Amniotic stem cell (primary cell): Measurements from ENCODE around the gene SMIM36.
"Not testable (repeated sequence)": the region's sequence is repeated elsewhere in the genome, so short reads cannot be mapped to it uniquely, and the experiment has no call there.

Source experiments
- DNase-seq: peaks from one replicate; lab custom pipeline; 2025; lab: John Stamatoyannopoulos, UW

Gene SMIM36

GRCh38 chr17:55454906-55455474 lies 56.3 kb downstream of the SMIM36 start:
- DNase-seq: no peak

DNA sequence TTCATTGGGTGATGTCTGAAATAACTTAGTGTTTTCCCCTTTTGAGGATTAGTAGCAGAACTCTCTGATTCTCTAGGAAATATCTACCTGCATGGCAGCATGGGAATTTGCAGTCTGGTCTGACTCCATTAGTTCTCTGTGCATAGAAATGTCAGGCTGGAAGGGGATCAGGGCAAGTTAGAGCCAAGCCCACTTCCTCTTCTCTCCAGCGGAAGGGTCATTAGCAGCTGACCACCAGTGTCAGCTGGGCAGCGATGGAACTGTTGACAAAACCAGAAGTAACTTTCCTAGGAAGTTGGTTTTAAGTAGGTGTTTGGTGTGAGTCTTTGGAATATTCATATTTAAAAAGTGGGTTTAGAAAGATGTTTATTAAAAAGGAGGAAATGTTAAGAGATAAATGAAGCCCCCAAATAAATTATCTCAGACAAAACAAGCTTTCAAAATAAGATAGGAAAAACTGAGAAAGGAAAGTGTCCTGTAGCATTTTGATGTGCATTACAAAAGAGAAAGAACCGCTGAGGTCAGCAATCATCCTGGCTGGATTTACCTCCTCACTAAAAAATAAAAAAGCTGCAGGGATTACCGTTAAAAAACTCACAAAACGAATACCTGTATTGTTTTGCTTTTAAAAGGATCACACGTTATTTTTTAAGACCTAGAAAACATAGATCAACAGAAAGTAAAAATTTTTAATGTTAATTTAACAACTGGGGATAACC lies 57.3 kb downstream of the SMIM36 start:
- no peak for DNase-seq

DNA sequence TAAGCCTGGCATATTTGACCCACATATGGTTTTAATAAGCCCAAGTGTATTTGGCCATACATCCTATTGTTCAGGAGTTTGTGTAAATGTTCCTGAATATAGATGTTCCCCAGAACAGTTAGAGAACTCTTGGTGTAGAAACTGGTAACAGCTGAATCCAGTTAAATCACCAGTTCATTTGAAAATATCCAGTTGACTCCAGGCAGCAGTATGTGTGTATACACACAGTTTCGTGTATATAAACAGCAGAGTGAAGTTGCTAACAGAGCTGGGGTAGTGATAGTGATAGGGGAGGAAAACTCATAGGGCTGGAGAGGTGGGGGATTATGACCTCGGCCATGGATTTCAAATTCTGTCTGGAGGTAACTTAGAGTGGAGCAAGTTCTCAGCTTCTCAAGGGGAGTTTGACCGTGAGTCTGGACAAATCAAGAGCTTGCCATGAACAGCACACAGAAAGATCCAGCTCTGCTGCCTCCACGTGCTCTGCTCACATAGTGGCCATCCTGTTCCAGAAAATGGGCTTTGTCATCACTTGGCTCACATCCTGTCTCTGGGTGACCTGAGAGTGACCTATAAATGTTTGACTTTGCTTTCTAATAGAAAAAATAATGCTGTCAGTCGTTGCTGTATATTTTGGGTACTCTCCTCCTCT lies 59.0 kb downstream of the SMIM36 start:
- no peak for DNase-seq

DNA sequence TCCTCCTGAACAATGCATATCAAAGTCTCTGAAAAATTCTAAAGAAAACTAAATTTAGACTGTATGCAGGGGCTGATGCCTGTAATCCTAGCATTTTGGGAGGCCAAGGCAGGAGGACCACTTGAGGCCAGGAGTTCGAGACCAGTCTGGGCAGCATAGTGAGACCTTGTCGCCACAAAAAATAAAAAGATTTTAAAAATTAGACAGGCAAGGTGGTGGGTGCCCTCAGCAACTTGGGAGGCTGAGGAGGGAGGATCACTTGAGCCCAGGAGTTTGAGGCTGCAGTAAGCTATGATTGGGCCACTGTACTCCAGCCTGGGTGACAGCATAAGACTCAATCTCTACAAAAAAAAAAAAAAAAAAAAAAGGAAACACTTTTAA lies 59.5 kb downstream of the SMIM36 start:
- DNase-seq: no peak

DNA sequence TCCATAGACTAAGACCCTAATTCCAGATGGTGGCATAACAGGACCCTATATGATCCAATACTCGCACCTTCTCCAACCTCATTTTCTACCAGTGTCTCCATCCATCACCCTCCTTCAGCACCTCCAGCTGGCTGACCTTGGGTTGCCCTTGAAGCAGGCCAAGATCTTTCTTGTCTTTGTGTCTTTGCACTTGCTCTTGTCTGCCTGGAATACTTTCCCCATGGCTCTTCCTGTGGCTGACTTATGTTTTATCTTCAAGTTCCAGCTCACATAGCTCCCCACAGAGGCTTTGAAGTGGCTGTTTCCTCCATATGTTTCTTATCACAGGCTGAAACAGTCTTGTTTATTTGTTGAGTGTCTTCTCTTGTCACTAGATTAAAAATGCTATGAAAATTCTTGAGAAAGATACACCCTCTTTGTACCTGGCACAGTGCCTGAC lies 60.0 kb downstream of the SMIM36 start:
- no peak for DNase-seq

GRCh38 chr17:55450232-55450825 lies 60.9 kb downstream of the SMIM36 start:
- no peak for DNase-seq

DNA sequence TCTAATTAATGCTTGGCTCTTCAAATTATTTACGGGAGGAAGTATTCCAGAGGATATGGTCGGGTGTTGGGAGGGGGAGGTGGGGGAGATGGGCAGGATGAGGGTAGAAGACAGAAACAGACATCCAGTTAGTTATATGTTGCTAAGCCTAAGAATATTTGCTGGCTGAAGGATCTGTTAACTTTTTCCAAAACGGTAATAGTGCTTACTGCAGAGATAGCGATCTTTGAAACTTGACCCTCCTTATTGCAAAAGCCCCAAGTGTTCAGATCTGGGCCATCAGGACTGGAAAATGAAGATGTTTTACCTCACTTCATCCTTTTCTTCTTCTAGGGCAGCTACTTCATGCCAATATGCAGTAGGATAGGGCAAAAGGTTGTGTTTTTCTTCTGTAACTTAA lies 62.6 kb downstream of the SMIM36 start:
- DNase-seq: no peak

GRCh38 chr17:55446581-55447205 lies 64.6 kb downstream of the SMIM36 start:
- DNase-seq: no peak

DNA sequence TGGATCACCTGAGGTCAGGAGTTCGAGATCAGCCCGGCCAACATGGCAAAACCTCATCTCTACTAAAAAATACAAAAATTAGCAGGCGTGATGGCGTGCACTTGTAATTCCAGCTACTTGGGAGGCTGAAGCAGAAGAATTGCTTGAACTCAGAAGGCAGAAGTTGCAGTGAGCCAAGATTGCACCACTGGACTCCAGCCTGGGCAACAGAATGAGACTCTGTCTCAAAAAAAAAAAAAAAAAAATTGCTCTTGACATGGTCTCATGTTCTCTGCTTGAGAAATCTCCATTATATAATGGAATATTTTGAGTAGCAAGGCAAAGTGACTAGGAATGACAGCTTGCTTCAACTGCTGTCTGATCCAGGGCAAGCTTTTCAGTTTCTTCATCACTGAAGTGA lies 65.2 kb downstream of the SMIM36 start:
- DNase-seq: not testable (repeated sequence)

GRCh38 chr17:55444471-55445441 lies 66.5 kb downstream of the SMIM36 start:
- no peak for DNase-seq

- DNase-seq: no peak
Observed at GRCh38 chr17:55443904-55444303, 67.3 kb downstream of the SMIM36 start.

DNA sequence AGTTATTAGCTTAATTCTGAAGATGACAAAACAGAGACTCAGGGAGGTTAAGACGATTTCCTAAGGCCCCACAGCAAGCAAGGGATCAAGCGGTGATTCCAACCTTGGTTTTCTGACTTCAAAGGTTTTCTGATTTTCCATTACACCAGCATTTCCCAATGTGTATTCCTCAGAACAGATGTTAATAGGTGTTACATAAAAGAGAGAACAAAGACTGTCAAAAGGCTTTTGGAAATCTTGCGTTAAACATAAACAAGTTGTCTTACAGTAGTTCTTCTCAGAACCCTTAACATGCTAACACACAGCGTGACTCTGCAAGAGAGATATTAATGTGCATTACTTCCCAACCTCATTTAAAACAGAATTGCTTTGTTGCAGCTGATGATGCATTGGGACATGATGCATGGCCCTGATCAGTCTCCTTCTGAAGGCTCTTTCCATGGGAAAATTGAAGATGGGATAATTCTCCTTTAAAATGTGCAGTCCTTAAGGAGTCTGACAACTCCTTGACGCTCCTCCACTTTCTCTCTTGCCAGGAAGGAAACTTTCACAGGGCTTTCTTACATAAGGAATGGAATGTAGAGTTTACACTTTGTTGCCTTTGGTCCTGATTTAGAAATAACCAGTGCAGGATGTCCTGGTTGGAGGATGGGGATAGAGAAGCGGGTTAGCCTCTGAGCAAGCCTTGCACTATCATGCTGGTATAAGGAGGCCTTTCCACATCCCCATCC lies 68.1 kb downstream of the SMIM36 start:
- DNase-seq: no peak

DNA sequence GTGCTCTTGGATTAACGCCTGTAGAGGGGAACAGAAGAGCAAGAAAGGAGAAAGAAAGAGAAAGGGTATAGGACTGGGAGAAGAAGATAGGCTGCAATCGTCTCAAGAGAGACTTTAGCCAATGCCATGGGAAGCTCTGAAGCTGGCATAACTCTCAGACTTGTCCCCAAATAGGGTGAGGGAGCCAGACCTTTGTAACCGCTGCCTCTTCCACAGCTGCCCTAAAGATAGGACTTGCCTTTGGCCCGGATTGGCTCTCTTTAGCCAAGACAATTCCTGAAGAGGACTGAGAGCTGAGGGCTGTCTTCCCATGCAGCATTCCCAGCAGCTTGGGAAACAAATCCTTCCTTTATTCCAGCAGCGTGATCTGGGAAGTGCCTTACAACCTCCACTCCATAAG lies 68.8 kb downstream of the SMIM36 start:
- DNase-seq: no peak

DNA sequence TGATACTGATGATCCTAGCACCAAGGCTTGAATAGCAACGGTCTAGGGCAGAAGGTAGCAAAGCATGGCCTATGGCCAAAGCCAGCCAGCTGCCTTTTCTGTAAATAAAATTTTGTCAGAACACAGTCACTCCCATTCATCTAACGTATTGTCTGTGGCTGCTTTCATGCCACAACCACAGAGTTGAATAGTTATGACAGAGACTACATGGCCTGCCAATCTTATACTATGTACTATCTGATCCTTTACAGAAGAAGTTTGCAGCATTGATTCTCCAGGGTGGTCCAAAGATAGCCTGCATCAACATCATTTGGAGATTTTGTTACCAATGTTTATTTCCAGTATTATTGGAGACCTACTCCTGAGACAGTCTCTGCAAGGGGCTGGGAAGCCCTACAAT lies 69.7 kb downstream of the SMIM36 start:
- no peak for DNase-seq

GRCh38 chr17:55440391-55440790 lies 70.9 kb downstream of the SMIM36 start:
- no peak for DNase-seq

DNA sequence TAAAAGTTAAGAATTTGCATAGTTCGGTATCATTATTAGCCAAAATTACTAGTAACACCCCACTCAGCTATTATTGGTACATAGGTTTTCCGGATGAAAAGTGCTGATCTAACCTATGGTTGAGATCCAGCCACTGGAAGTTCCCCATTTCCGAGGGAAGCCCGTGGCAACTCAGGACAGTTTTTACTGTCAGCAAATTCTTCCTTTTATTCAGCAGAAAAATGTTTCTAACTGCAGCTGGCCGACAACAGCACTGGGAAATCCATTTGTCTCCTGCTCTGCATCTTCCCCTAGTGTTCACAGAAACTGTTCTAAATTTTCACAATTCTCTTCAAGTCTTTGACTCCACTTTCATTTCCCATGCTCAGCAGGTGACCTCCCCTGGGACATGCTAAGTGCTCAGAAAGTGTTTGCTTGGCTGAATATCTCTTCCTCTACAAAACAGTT lies 74.1 kb downstream of the SMIM36 start:
- DNase-seq: no peak

DNA sequence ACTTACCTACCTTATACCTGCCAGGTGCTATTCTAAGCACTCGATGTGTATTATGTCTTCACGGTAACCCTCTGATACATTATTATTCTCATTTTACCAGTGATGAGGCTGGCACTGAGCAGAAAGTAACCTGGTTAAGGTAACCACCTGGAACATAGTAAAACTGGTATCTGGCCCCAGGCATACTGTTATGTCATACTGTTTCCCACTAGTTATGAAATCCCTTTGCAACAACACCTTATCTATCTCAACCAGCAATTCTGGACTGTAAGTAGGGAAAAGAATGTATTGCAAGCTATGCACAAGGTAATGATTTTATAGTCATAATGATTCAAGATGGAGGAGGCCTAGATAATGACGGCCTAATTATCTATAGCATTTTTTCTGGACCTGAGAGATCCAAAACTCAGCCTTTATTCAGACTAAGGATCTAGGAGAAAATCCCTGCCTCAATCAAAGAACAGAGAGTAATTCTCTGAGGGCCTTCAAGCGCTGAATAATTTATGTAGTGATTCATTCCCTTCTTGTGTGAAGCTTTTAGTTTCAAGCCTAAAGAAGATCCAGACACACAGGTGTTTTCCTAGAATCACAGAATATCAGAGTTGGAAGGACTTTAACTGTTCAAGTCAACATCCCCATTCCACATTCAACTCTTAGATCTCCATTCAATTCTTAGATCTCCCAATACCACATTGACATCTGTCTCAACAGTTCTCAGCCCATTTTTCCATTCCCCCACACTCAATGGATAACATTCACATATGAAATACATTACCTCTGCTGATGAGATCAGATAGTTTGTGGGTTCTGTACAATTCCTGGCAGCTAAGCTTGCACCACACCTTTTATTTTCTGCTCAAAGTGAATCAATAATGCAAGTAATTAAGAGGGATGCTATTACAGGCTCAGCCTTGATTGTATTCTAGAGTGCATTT lies 74.8 kb downstream of the SMIM36 start:
- DNase-seq: no peak

GRCh38 chr17:55435408-55435807 lies 75.8 kb downstream of the SMIM36 start:
- DNase-seq: no peak

DNA sequence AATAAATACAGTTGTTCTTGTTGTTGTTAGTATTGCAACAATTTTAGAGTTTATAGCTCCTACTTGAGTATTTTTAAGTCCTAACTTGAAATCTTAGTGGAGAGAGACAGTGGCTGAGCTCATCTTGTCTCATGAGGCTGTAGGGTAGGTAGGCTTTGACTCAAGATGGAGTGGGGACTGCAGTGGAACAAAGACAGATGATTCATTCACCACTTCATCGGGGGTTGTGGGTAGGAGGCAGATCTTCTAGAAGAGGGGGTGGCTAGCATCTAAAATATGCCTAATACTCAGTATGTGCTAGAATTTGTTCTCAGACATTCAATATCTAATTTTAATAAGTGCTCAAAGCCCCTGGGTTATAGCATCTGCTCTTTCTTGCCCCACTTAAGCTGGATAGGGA lies 76.5 kb downstream of the SMIM36 start:
- DNase-seq: no peak
